ENCODE results near the gene GGA2. TPM values are rescaled to one million over a fixed set of nuclear protein-coding genes. Genes with fewer than 3 reads are reported as not detected.

Gene GGA2
- total RNA-seq, 2 donors from 2014 or later, result 99.4 to 116 TPM

DNA sequence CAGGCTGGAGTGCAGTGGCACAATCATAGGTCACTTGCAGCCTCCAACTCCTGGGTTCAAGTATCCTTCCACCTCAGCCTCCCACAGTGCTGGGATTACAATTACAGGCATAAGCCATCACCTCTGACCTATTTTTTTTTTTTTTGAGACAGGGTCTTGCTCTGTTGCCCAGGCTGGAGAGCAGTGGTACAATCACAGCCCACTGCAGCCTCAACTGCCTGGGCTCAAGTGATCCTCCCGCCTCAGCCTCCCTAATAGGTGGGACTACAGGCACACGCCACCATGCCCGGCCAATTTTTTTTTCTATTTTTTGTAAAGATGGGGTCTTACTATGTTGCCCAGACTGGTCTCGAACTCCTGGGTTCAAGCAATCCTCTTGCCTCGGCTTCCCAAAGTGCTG is 5.6 kb upstream of the GGA2 start:
- no peak overlapping the region for H3K4me3 ChIP-seq (ENCODE audit: low read length)
- no peaks in the 10 kb centered on the region for H3K9me3 ChIP-seq (ENCODE audit: control insufficient read depth, low read length)
- H3K4me3 Mint-ChIP-seq, result no peak overlapping the region
- H3K27ac ChIP-seq (ENCODE audit: low read depth, low read length), result no peak overlapping the region
- peaks cover 29% of the 10 kb centered on the region for H3K36me3 Mint-ChIP-seq (ENCODE audit: low read depth)
- 95 to 98% methylated on average over 5 of the region's 5 CpGs for WGBS, 2 experiments (ENCODE audit: insufficient coverage in 1 of 2, insufficient read length in 1 of 2)
- H3K27me3 ChIP-seq (ENCODE audit: control insufficient read depth, insufficient read depth, low read length, poor library complexity, severe bottlenecking), result no peaks in the 10 kb centered on the region
- no peaks in the 10 kb centered on the region for H3K4me1 Mint-ChIP-seq
- H3K27ac Mint-ChIP-seq, result no peak overlapping the region
- H3K9ac ChIP-seq (ENCODE audit: extremely low read depth, low read length, poor library complexity, severe bottlenecking), result no peak overlapping the region
- H3K27me3 Mint-ChIP-seq (ENCODE audit: insufficient read depth), result no peaks in the 10 kb centered on the region
- TF ChIP-seq, protein P1, sequence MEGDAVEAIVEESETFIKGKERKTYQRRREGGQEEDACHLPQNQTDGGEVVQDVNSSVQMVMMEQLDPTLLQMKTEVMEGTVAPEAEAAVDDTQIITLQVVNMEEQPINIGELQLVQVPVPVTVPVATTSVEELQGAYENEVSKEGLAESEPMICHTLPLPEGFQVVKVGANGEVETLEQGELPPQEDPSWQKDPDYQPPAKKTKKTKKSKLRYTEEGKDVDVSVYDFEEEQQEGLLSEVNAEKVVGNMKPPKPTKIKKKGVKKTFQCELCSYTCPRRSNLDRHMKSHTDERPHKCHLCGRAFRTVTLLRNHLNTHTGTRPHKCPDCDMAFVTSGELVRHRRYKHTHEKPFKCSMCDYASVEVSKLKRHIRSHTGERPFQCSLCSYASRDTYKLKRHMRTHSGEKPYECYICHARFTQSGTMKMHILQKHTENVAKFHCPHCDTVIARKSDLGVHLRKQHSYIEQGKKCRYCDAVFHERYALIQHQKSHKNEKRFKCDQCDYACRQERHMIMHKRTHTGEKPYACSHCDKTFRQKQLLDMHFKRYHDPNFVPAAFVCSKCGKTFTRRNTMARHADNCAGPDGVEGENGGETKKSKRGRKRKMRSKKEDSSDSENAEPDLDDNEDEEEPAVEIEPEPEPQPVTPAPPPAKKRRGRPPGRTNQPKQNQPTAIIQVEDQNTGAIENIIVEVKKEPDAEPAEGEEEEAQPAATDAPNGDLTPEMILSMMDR (conservative IDR thresholded peaks at IDR 0.05), result no peak
- no peaks in the 10 kb centered on the region for H3K4me1 ChIP-seq (ENCODE audit: control insufficient read depth, insufficient read depth, low read length)
- DNase-seq, result no peak
- H3K9me3 Mint-ChIP-seq, result no peaks in the 10 kb centered on the region
- peaks cover 21% of the 10 kb centered on the region for H3K36me3 ChIP-seq (ENCODE audit: control insufficient read depth, insufficient read depth, low read length)

DNA sequence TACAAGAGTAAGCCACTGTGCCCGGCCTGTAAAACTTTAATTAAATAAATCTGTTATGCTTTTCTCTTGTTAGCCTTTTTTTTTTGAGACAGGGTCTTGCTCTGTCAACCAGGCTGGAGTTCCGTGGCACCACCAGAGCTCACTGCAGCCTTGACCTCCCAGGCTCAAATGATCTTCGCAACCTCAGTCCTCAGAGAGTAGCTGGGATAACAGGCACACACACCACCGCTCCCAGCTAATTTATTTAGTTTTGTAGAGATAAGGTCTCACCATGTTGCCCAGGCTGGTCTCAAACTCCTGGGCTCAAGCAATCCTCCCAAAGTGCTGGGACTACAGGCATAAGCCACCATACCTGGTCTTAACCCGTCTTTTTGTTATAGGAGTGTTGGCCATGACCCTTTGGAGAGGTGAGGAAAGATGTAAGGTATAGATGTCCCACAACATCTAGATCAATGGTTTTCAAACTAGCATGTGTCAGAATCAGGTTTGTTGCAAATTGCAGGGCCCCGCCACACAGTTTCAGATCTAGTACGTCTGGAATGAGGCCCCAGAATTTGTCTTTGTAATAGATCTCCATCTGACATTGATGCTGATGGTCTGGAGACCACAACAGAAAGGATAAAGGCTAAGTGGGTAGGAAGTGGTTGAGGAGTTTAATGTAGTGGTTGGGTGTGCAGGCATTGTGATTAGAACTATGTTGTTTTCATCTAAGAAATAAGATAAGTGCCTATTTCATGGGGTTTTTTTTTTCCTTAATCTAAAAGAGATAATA is 4.3 kb upstream of the GGA2 start:
- Mint-ChIP-seq H3K27ac (no peak overlapping the region), H3K9me3 (no peaks in the 10 kb centered on the region), H3K27me3 (ENCODE audit: insufficient read depth) (no peaks in the 10 kb centered on the region), H3K36me3 (ENCODE audit: low read depth) (peaks cover 21% of the 10 kb centered on the region), H3K4me3 (no peak overlapping the region), H3K4me1 (no peaks in the 10 kb centered on the region)
- Histone ChIP-seq H3K27ac (ENCODE audit: low read depth, low read length) (no peak overlapping the region), H3K4me3 (ENCODE audit: low read length) (no peak overlapping the region), H3K9ac (ENCODE audit: extremely low read depth, low read length, poor library complexity, severe bottlenecking) (no peak overlapping the region), H3K27me3 (ENCODE audit: control insufficient read depth, insufficient read depth, low read length, poor library complexity, severe bottlenecking) (no peaks in the 10 kb centered on the region), H3K36me3 (ENCODE audit: control insufficient read depth, insufficient read depth, low read length) (peaks cover 8% of the 10 kb centered on the region), H3K4me1 (ENCODE audit: control insufficient read depth, insufficient read depth, low read length) (no peaks in the 10 kb centered on the region), H3K9me3 (ENCODE audit: control insufficient read depth, low read length) (no peaks in the 10 kb centered on the region)
- DNase-seq, result no peak
- 95 to 98% methylated on average over 5 to 7 of the region's 7 CpGs for WGBS, 2 experiments (ENCODE audit: insufficient coverage in 1 of 2, insufficient read length in 1 of 2)
- TF ChIP-seq, protein P1 (conservative IDR thresholded peaks at IDR 0.05), result no peak

DNA sequence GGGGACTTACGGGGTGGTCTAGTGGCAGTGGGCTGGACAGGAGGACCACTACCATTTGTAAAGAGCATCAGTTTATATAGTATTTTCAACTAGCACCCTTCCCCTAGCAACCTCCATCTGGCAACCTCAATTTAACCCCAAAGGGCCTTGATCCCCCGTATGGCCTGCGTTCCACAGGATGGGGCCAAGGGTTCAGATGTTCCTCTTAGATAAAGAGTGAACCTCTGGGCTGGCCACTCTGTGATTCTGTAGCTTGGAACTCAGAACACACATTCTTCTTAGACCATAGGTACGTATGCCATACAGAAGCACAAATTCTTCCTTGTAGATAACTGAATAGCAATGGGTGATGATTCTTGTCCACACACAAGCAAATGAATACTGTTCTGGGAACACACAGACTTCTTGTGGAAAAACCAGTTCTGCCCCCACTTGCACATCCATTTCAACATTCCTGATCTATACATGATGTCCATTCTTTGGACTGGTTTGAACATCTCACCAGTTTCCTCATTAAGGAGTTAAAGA is 1.9 kb upstream of the GGA2 start:
- Histone ChIP-seq H3K36me3 (ENCODE audit: control insufficient read depth, insufficient read depth, low read length) (no peaks in the 10 kb centered on the region), H3K9me3 (ENCODE audit: control insufficient read depth, low read length) (no peaks in the 10 kb centered on the region), H3K27me3 (ENCODE audit: control insufficient read depth, insufficient read depth, low read length, poor library complexity, severe bottlenecking) (no peaks in the 10 kb centered on the region), H3K4me1 (ENCODE audit: control insufficient read depth, insufficient read depth, low read length) (no peaks in the 10 kb centered on the region), H3K27ac (ENCODE audit: low read depth, low read length) (no peak overlapping the region), H3K4me3 (ENCODE audit: low read length) (no peak overlapping the region), H3K9ac (ENCODE audit: extremely low read depth, low read length, poor library complexity, severe bottlenecking) (no peak overlapping the region)
- Mint-ChIP-seq H3K9me3 (no peaks in the 10 kb centered on the region), H3K27ac (no peak overlapping the region), H3K4me1 (peaks cover 10% of the 10 kb centered on the region), H3K36me3 (ENCODE audit: low read depth) (peaks cover 17% of the 10 kb centered on the region), H3K27me3 (ENCODE audit: insufficient read depth) (peaks cover 6% of the 10 kb centered on the region), H3K4me3 (no peak overlapping the region)
- TF ChIP-seq, protein P1 (conservative IDR thresholded peaks at IDR 0.05), result no peak
- no peak for DNase-seq
- 95 to 100% methylated on average over 2 to 4 of the region's 4 CpGs for WGBS, 2 experiments (ENCODE audit: insufficient coverage in 1 of 2, insufficient read length in 1 of 2)

Data from endodermal cell (in vitro differentiated cells).